HG03439 (cell line): ENCODE results near the gene NR2F2.
"Not testable (repeated sequence)": the region's sequence is repeated elsewhere in the genome, so short reads cannot be mapped to it uniquely, and the experiment has no call there.

Experiments used
- ATAC-seq: cut with Tn5 transposase; IDR thresholded peaks from one replicate; pipeline ENCODE4 v1.9.1; 2021; ENCODE audit warnings: mild to moderate bottlenecking, moderate library complexity; ENCODE audit not compliant: unreplicated experiment

NR2F2 gene

GRCh38 chr15:96365781-96366525, 35.5 kb downstream of the NR2F2 start:
- no peak for ATAC-seq

- no peak for ATAC-seq
Measured at GRCh38 chr15:96366526-96366877, 36.0 kb downstream of the NR2F2 start.

GRCh38 chr15:96367311-96368200, 37.1 kb downstream of the NR2F2 start:
- ATAC-seq = no peak

- ATAC-seq = no peak
Measured at GRCh38 chr15:96369351-96369750, 38.9 kb downstream of the NR2F2 start.

GRCh38 chr15:96369825-96370621, 39.5 kb downstream of the NR2F2 start:
- no peak for ATAC-seq

- no peak for ATAC-seq
Measured at GRCh38 chr15:96372554-96372953, 42.1 kb downstream of the NR2F2 start.

GRCh38 chr15:96374499-96374898, 44.0 kb downstream of the NR2F2 start:
- no peak for ATAC-seq

- ATAC-seq = not testable (repeated sequence)
Measured at GRCh38 chr15:96379592-96379991, 49.1 kb downstream of the NR2F2 start.

GRCh38 chr15:96381463-96381862, 51.0 kb downstream of the NR2F2 start:
- no peak for ATAC-seq

GRCh38 chr15:96385195-96385594, 54.7 kb downstream of the NR2F2 start:
- no peak for ATAC-seq

GRCh38 chr15:96388673-96389072, 58.2 kb downstream of the NR2F2 start:
- no peak for ATAC-seq
